ENCODE measurements around the gene FLYWCH1. TPM values are rescaled to one million over a fixed set of nuclear protein-coding genes. Genes with fewer than 3 reads are reported as not detected.

The FLYWCH1 gene
- total and polyA plus RNA-seq, 2 of the 8 experiments (the other 6 are each of a cell fraction or from before 2014, with no cell fraction given), result 12.4 to 23.5 TPM

GRCh38 chr16:2987833-2988232, 76.1 kb downstream of the FLYWCH1 start:
- Histone ChIP-seq H3K4ac (replicated peaks; ENCODE audit: insufficient read length, low read depth, low read length) (no peak overlapping the region), H3K27me3 (replicated peaks in 1 of 4; ENCODE audit: control insufficient read depth in 3 of 4, extremely low read depth in 1 of 4, insufficient read depth in 3 of 4, low read length in 3 of 4) (no peaks in the 10 kb centered on the region; a peak in 1 of 7 replicates), H4K8ac (ENCODE audit: extremely low read depth, insufficient read depth, low read length) (no peak overlapping the region), H3K23ac (ENCODE audit: insufficient read length) (no peak overlapping the region), H3K23me2 (ENCODE audit: low read depth, low read length) (no peaks in the 10 kb centered on the region; the same call in 1 of the 2 replicates), H3K9me3 (ENCODE audit: insufficient read depth in 2 of 2, low read depth in 1 of 2, low read length in 1 of 2) (no peaks in the 10 kb centered on the region), H2BK12ac (ENCODE audit: low read depth, low read length) (no peak overlapping the region), H4K91ac (replicated peaks; ENCODE audit: insufficient read length, low read length) (no peak overlapping the region), H4K20me1 (replicated peaks in 1 of 2; ENCODE audit: control insufficient read depth in 1 of 2, insufficient read depth in 2 of 2, low read length in 2 of 2) (no peaks in the 10 kb centered on the region), H3K79me1 (ENCODE audit: low read depth, low read length) (no peaks in the 10 kb centered on the region), H2BK20ac (ENCODE audit: low read length) (no peak overlapping the region), H3K27ac (ENCODE audit: low read depth, low read length) (no peak overlapping the region), H2BK120ac (replicated peaks; ENCODE audit: low read depth, low read length) (no peak overlapping the region), H3K14ac (ENCODE audit: insufficient read length) (no peak overlapping the region), H2BK15ac (ENCODE audit: low read length) (no peak overlapping the region), H3K18ac (ENCODE audit: extremely low read depth, low read length) (no peak overlapping the region), H3K9ac (replicated peaks in 1 of 4; ENCODE audit: extremely low read depth in 1 of 4, low read depth in 3 of 4, low read length in 3 of 4) (no peak overlapping the region), H2AFZ (ENCODE audit: low read length) (no peak overlapping the region), H2BK5ac (ENCODE audit: low read depth, low read length) (no peak overlapping the region), H4K5ac (ENCODE audit: insufficient read length, low read depth, low read length) (no peak overlapping the region), H2AK5ac (ENCODE audit: low read depth, low read length) (no peak overlapping the region), H3K56ac (replicated peaks; ENCODE audit: insufficient read length, low read depth, low read length) (no peak overlapping the region), H3K79me2 (ENCODE audit: control insufficient read depth in 1 of 2, insufficient read depth in 2 of 2, low read length in 2 of 2) (no peaks in the 10 kb centered on the region), H3K4me1 (replicated peaks in 1 of 4; ENCODE audit: control insufficient read depth in 3 of 4, insufficient read depth in 4 of 4, low read length in 3 of 4) (peaks cover 3 to 28% (median 23%) of the 10 kb centered on the region in 4 experiments), H3K36me3 (ENCODE audit: control insufficient read depth in 2 of 4, insufficient read depth in 4 of 4, low read length in 3 of 4) (no peaks in the 10 kb centered on the region), H3K4me2 (ENCODE audit: insufficient read depth in 1 of 2, low read depth in 2 of 2, low read length in 2 of 2) (no peak overlapping the region), H3K4me3 (ENCODE audit: extremely low read depth in 1 of 4, insufficient read depth in 2 of 4, low read depth in 3 of 4, low read length in 4 of 4) (no peak overlapping the region)
- TF ChIP-seq SP1 (IDR thresholded peaks at IDR 0.05; ENCODE audit: low read depth, low read length) (no peak), KDM5A (IDR thresholded peaks at IDR 0.05; ENCODE audit: low read length) (no peak)
- 86% methylated on average over 8 of the region's 8 CpGs; no CpG with 5 or more reads in 1 of the 2 experiments for WGBS, 2 experiments (ENCODE audit: extremely low coverage in 1 of 2, insufficient coverage in 1 of 2, insufficient read length in 1 of 2, insufficient replicate concordance in 2 of 2, low coverage in 1 of 2, low lambda C conversion rate in 2 of 2, missing lambda C conversion rate in 1 of 2)
- DNase-seq (ENCODE audit: low read depth in 1 of 2, low spot score in 2 of 2), result no peak
- ChIA-PET POLR2A (ENCODE audit: partially characterized antibody) (interaction anchor here (0.6 to 15.2 kb wide), 13 partner anchors 9 to 147 kb away, joined by 3 to 200 read pairs (median 3); partner anchors contain the start of genes CLDN6, HCFC1R1, PAQR4 and THOC6), CTCF (ENCODE audit: partially characterized antibody) (interaction anchor here (0.8 to 5.2 kb wide), 7 partner anchors 9 to 40 kb away, joined by 3 to 24 read pairs (median 4); partner anchors contain the start of genes CLDN6 and CLDN9)
- no peak for FAIRE-seq

Data from H1 (cell line).